Measurements from ENCODE around the gene SNX27.

DNA sequence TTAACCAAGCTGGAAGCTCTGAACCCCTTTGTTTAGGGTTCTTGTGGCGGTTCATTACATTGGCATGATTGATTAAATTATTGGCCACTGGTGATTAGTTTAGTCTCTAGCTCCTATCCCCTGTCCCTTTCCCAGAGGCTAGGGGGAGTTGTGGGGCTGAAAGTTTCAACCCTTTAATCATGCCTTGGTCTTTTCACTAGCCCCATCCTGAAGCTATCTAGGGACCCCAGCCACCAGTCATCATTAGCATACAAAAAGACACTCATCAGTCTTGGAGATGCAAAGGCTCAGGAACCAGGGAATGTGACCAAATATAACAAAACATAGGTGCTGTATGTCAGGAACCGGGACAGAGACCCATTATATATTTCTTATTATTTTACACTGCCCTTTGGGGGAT, 34.7 kb upstream of the SNX27 start:
- TF ChIP-seq, protein P1, sequence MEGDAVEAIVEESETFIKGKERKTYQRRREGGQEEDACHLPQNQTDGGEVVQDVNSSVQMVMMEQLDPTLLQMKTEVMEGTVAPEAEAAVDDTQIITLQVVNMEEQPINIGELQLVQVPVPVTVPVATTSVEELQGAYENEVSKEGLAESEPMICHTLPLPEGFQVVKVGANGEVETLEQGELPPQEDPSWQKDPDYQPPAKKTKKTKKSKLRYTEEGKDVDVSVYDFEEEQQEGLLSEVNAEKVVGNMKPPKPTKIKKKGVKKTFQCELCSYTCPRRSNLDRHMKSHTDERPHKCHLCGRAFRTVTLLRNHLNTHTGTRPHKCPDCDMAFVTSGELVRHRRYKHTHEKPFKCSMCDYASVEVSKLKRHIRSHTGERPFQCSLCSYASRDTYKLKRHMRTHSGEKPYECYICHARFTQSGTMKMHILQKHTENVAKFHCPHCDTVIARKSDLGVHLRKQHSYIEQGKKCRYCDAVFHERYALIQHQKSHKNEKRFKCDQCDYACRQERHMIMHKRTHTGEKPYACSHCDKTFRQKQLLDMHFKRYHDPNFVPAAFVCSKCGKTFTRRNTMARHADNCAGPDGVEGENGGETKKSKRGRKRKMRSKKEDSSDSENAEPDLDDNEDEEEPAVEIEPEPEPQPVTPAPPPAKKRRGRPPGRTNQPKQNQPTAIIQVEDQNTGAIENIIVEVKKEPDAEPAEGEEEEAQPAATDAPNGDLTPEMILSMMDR (IDR thresholded peaks at IDR 0.05) = no peak
- no peak for TF ChIP-seq ZFX (IDR thresholded peaks at IDR 0.05; ENCODE audit: borderline replicate concordance)

All from 22Rv1 (cell line).